GM08714 (cell line): ENCODE data around the gene RGS9BP.
"Not testable (repeated sequence)": the region's sequence is repeated elsewhere in the genome, so short reads cannot be mapped to it uniquely, and the experiment has no call there.

Experiments
- H3K4me3 ChIP-seq: fragments of 200-500 bp; sonication (Bioruptor generic); 2 replicates; pipeline ENCODE4 v1.5.1; 2014; ENCODE audit warnings: mild to moderate bottlenecking, low read length, inconsistent platforms
- ZNF274 ChIP-seq: IDR thresholded peaks from 2 replicates; pipeline ENCODE4 v1.6.1; 2012; ENCODE audit warnings: mild to moderate bottlenecking, low read depth, low read length

Gene RGS9BP

GRCh38 chr19:32702010-32702409, 26.4 kb downstream of the RGS9BP start:
- H3K4me3 ChIP-seq: no peak overlapping the region
- TF ChIP-seq ZNF274: no peak

GRCh38 chr19:32704006-32704405, 28.4 kb downstream of the RGS9BP start:
- H3K4me3 ChIP-seq: not testable (repeated sequence)

GRCh38 chr19:32708457-32708856, 32.8 kb downstream of the RGS9BP start:
- no peak for TF ChIP-seq ZNF274

GRCh38 chr19:32709032-32709431, 33.4 kb downstream of the RGS9BP start:
- no peak overlapping the region for H3K4me3 ChIP-seq
- no peak for TF ChIP-seq ZNF274

More at GRCh38 chr19:32708457-32708856, 32.8 kb downstream of the RGS9BP start:
- no peak overlapping the region for H3K4me3 ChIP-seq

GRCh38 chr19:32711747-32712146, 36.1 kb downstream of the RGS9BP start:
- no peak overlapping the region for H3K4me3 ChIP-seq
- no peak for TF ChIP-seq ZNF274

GRCh38 chr19:32716203-32716602, 40.6 kb downstream of the RGS9BP start:
- not testable (repeated sequence) for H3K4me3 ChIP-seq

- no peak for TF ChIP-seq ZNF274
- H3K4me3 ChIP-seq: no peak overlapping the region
Measured at GRCh38 chr19:32717496-32717895, 41.8 kb downstream of the RGS9BP start.

GRCh38 chr19:32718286-32718685, 42.6 kb downstream of the RGS9BP start:
- TF ChIP-seq ZNF274: no peak
- H3K4me3 ChIP-seq: no peak overlapping the region

- no peak for TF ChIP-seq ZNF274
- peak within 1 kb of the TSS; percentile 74; the same call in 1 of the 2 replicates for H3K4me3 ChIP-seq
Measured at GRCh38 chr19:32719611-32720059, 44.0 kb downstream of the RGS9BP start, which contains the start of gene TDRD12. TSS of gene TDRD12 (plus strand) at chr19:32719767. CDS start at chr19:32720073, 306 bp downstream.

- TF ChIP-seq ZNF274: no peak
- peak overlapping the region; percentile 54; the same call in 1 of the 2 replicates for H3K4me3 ChIP-seq
Measured at GRCh38 chr19:32720216-32720935, 44.7 kb downstream of the RGS9BP start.

GRCh38 chr19:32720936-32721250, 45.2 kb downstream of the RGS9BP start:
- no peak overlapping the region; the same call in 1 of the 2 replicates for H3K4me3 ChIP-seq
- TF ChIP-seq ZNF274: no peak
